ENCODE results near the gene FMO5.

- TF ChIP-seq CTCF (IDR thresholded peaks at IDR 0.05) (no peak), POLR2A (IDR thresholded peaks at IDR 0.05) (no peak)
These were observed 14.2 kb downstream of the FMO5 start for GRCh38 chr1:147210987-147211386.

Data from right lobe of liver (tissue), 4 donors.